ENCODE measurements around the gene TMEM82.
A peak's percentile ranks its signal among the peaks of the same experiment; 100 is the strongest.

The TMEM82 gene

DNA sequence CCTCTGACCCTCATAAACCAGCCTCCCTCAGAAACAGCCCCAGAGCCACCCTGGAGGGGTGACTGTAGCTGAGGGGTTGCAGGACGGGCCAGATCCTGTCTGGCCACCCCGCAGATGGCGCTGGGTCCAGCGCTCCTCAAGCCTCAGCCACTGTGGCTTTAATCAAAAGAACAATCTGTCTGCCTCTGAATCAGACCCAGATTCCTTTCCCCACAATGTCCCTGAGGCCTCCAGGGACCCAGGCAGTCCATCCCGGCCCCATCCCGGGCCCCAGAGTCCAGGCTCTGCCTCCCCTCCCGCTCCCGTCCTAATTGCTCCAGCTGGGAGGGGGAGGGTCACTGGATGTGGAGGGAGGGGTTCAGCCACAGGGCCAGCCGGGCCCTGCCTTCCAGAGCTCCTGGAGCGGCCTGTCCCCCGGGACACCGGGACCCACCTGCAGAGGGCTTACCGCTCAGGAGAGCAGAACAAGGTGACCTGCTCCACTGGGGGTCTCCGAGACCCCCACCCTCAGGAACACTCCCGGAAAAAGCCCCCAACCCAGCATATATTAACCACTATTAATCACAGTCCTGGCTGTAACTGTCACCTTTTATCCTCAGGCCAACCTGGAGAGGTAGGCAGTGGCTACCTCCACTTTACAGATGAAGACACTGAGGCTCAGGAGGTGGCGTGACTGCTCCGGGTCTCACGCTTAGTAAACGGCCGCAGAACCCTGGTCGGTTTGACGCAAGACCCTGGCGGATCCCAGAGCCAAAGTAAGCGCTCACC is 15.5 kb downstream of the TMEM82 start:
- no peak for DNase-seq (ENCODE audit: low spot score)
- TF ChIP-seq, protein P1, sequence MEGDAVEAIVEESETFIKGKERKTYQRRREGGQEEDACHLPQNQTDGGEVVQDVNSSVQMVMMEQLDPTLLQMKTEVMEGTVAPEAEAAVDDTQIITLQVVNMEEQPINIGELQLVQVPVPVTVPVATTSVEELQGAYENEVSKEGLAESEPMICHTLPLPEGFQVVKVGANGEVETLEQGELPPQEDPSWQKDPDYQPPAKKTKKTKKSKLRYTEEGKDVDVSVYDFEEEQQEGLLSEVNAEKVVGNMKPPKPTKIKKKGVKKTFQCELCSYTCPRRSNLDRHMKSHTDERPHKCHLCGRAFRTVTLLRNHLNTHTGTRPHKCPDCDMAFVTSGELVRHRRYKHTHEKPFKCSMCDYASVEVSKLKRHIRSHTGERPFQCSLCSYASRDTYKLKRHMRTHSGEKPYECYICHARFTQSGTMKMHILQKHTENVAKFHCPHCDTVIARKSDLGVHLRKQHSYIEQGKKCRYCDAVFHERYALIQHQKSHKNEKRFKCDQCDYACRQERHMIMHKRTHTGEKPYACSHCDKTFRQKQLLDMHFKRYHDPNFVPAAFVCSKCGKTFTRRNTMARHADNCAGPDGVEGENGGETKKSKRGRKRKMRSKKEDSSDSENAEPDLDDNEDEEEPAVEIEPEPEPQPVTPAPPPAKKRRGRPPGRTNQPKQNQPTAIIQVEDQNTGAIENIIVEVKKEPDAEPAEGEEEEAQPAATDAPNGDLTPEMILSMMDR (conservative IDR thresholded peaks at IDR 0.05; ENCODE audit: low read depth) = no peak
- ChIA-PET CTCF (no interaction called here), POLR2A (ENCODE audit: low non-redundant PET) (interaction anchor here (0.5 kb wide), 1 partner anchor 33 kb away, joined by 4 read pairs; no protein-coding TSS in a partner anchor)
- peak overlapping the region; percentile 98 for H3K27ac ChIP-seq

- ChIA-PET POLR2A (ENCODE audit: low non-redundant PET) (no interaction called here), CTCF (no interaction called here)
- DNase-seq (ENCODE audit: low spot score) = peak; percentile 48
- TF ChIP-seq, protein P1 (conservative IDR thresholded peaks at IDR 0.05; ENCODE audit: low read depth) = no peak
- H3K27ac ChIP-seq = peak within 1 kb of the TSS; percentile 98
Measured at GRCh38 chr1:15758343-15758931, 16.1 kb downstream of the TMEM82 start, which contains the start of gene FBLIM1. TSS of gene FBLIM1 (plus strand) at chr1:15758795. CDS start at chr1:15764984, 6,189 bp downstream.

GRCh38 chr1:15758953-15759661 is 16.8 kb downstream of the TMEM82 start:
- POLR2A ChIA-PET (ENCODE audit: low non-redundant PET) = no interaction called here
- DNase-seq (ENCODE audit: low spot score) = peak; percentile 45
- peak overlapping the region; percentile 98 for H3K27ac ChIP-seq
- TF ChIP-seq, protein P1 (conservative IDR thresholded peaks at IDR 0.05; ENCODE audit: low read depth) = no peak
- CTCF ChIA-PET = interaction anchor here (0.7 to 1.1 kb wide), 2 partner anchors 18 to 86 kb away, joined by 3 to 4 read pairs; no protein-coding TSS in a partner anchor

DNA sequence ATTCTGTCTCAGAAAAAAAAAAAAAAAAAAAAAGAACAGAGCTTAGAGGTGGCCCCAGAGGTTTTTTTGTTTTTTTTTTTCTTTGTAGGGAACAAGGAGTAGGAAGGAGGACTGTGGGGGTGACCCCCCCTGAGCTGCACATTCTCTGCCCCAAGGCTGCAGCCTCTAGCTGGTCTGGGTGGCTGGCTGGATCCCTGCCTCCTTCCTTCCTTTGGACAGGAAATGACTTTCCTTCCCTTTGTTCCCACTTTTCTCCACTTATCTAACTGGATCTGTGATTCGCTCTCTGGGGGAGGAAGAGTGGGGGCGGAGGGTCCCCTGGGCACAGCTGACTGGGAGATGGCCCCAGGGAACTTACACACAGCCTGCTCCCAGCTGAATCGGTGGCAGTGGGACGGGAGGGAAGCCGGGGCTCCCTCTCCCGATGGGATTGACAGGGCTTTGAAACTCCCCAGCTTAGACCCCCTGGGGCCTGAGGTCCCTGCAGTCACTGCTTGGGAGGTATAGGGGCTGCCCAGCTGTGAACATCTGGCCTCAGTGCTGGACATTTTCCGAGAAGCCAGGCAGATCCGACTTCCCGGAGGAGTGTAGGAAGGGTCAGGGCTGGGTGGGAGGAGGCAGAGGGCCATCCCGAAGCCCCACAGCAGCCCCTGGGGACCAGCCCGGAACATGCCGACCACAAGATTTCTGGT is 18.4 kb downstream of the TMEM82 start:
- peak; percentile 66 for DNase-seq (ENCODE audit: low spot score)
- ChIA-PET POLR2A (ENCODE audit: low non-redundant PET) (interaction anchor here (0.5 to 0.7 kb wide), 2 partner anchors 27 to 71 kb away, joined by 4 to 5 read pairs; no protein-coding TSS in a partner anchor), CTCF (interaction anchor here (0.6 to 0.7 kb wide), 2 partner anchors 13 to 49 kb away, joined by 3 to 4 read pairs; no protein-coding TSS in a partner anchor)
- H3K27ac ChIP-seq = peak overlapping the region; percentile 98
- TF ChIP-seq, protein P1 (conservative IDR thresholded peaks at IDR 0.05; ENCODE audit: low read depth) = no peak

GRCh38 chr1:15761366-15762128 is 19.2 kb downstream of the TMEM82 start:
- ChIA-PET CTCF (no interaction called here), POLR2A (ENCODE audit: low non-redundant PET) (interaction anchor here (0.5 to 0.7 kb wide), 2 partner anchors 29 to 70 kb away, joined by 3 to 5 read pairs; no protein-coding TSS in a partner anchor)
- TF ChIP-seq, protein P1 (conservative IDR thresholded peaks at IDR 0.05; ENCODE audit: low read depth) = no peak

More at GRCh38 chr1:15761366-15762128, 19.2 kb downstream of the TMEM82 start:
- H3K27ac ChIP-seq = peak overlapping the region; percentile 98
- no peak for DNase-seq (ENCODE audit: low spot score)

All from RWPE1 (cell line).